Tibial nerve (tissue), 4 donors: ENCODE measurements around the gene RAB36. TPM values are rescaled to one million over a fixed set of nuclear protein-coding genes. Genes with fewer than 3 reads are reported as not detected.

ENCODE experiments used
- DNase-seq, 2 donors: peaks; one replicate each; pipeline ENCODE4 v3.0.0-alpha.2; 2019; ENCODE audit warnings: low spot score in 2 of 2
- H3K27ac ChIP-seq, 4 donors: fragments of 200-600 bp; sonication (generic) in 3 of 4; one replicate each; pipeline ENCODE4 v1.5.1; 2017 to 2019; ENCODE audit warnings: mild to moderate bottlenecking in 1 of 4
- H3K27me3 ChIP-seq, 2 donors: fragments of 200-600 bp; sonication (generic) in 1 of 2; one replicate each; pipeline versions ENCODE4 v1.5.1 to v1.6.0; 2017 to 2019
- H3K36me3 ChIP-seq, 3 donors: fragments of 200-600 bp; sonication (generic); one replicate each; pipeline ENCODE4 v1.5.1; 2018 to 2019
- H3K4me1 ChIP-seq, 4 donors: fragments of 200-600 bp; sonication (generic) in 3 of 4; one replicate each; pipeline ENCODE4 v1.5.1; 2017 to 2019
- H3K4me3 ChIP-seq, 4 donors: fragments of 200-600 bp; sonication (generic) in 3 of 4; one replicate each; pipeline ENCODE4 v1.5.1; 2017 to 2019; ENCODE audit warnings: mild to moderate bottlenecking in 1 of 4, moderate library complexity in 1 of 4
- H3K9me3 ChIP-seq, 4 donors: fragments of 200-600 bp; sonication (generic) in 3 of 4; one replicate each; pipeline ENCODE4 v1.5.1; 2017 to 2019
- EP300 ChIP-seq, 2 donors: sonication (generic); formaldehyde crosslinking; IDR thresholded peaks; one replicate each; pipeline ENCODE4 v1.6.1; 2017; ENCODE audit warnings: antibody characterized with exemption in 2 of 2, mild to moderate bottlenecking in 1 of 2
- POLR2A ChIP-seq, 2 donors: fragments of 450-650 bp; IDR thresholded peaks; one replicate each; pipeline ENCODE4 v1.6.1; 2017; ENCODE audit warnings: antibody characterized with exemption in 2 of 2, mild to moderate bottlenecking in 2 of 2, moderate library complexity in 2 of 2
- WGBS, 2 donors: methylation state at CpG; one replicate each; pipeline ENCODE4 v1.1.5; 2018; 5-methylcytosine and 5-hydroxymethylcytosine counted together
- total RNA-seq, 4 donors: library from RNA; depleted of rRNA; stranded (reverse); fragments of >200 nt; gene quantifications; one replicate each; pipeline ENCODE4 v1.1.0, GENCODE V29; 2016
- TF ChIP-seq, protein P1 (sequence below), 5 experiments: fragments of 200-600 bp in 3 of 5; fragments of 450-650 bp in 2 of 5; sonication (generic) in 3 of 5; IDR thresholded peaks; one replicate each; pipeline ENCODE4 v1.5.1; 2016 to 2019; ENCODE audit warnings: antibody characterized with exemption in 5 of 5, mild to moderate bottlenecking in 3 of 5, moderate library complexity in 2 of 5

Gene RAB36
- total RNA-seq, 4 donors from 2014 or later = 4.9 to 7.5 (median 6.1) TPM

GRCh38 chr22:23205339-23206049 is 60.2 kb downstream of the RAB36 start:
- H3K27me3 ChIP-seq = no peaks in the 10 kb centered on the region
- H3K4me3 ChIP-seq = no peak overlapping the region
- no peak for DNase-seq
- TF ChIP-seq, protein P1, sequence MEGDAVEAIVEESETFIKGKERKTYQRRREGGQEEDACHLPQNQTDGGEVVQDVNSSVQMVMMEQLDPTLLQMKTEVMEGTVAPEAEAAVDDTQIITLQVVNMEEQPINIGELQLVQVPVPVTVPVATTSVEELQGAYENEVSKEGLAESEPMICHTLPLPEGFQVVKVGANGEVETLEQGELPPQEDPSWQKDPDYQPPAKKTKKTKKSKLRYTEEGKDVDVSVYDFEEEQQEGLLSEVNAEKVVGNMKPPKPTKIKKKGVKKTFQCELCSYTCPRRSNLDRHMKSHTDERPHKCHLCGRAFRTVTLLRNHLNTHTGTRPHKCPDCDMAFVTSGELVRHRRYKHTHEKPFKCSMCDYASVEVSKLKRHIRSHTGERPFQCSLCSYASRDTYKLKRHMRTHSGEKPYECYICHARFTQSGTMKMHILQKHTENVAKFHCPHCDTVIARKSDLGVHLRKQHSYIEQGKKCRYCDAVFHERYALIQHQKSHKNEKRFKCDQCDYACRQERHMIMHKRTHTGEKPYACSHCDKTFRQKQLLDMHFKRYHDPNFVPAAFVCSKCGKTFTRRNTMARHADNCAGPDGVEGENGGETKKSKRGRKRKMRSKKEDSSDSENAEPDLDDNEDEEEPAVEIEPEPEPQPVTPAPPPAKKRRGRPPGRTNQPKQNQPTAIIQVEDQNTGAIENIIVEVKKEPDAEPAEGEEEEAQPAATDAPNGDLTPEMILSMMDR (IDR thresholded peaks at IDR 0.05) = no peak
- TF ChIP-seq EP300 (IDR thresholded peaks at IDR 0.05) (no peak), POLR2A (IDR thresholded peaks at IDR 0.05) (no peak)
- 71 to 83% methylated on average over 9 of the region's 9 CpGs for WGBS, 2 donors
- H3K9me3 ChIP-seq = no peaks in the 10 kb centered on the region
- peaks cover 0 to 35% (median 21%) of the 10 kb centered on the region in 4 donors for H3K4me1 ChIP-seq
- H3K36me3 ChIP-seq = no peaks in the 10 kb centered on the region
- peak overlapping the region in 2 of 4 donors; percentile 80 to 82 for H3K27ac ChIP-seq

DNA sequence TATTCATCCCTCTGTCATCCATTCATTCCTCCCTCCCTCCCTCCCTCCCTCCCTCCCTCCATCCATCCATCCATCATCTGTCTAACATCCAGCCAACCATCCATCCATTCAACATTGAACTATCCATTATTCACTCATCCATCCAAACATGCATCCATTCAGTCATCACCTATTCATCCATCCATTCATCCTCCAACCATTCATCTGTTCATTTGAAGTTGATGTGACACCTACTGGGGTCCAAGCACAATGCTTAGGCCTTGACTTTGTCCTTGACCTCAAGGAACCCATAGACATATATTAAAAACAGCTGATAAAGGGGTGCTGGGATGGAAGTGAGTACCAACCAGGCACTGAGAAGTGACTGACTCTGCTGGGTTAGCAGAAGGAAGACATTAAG is 61.6 kb downstream of the RAB36 start:
- H3K27ac ChIP-seq = no peak overlapping the region
- TF ChIP-seq, protein P1 (IDR thresholded peaks at IDR 0.05) = no peak
- no peak for TF ChIP-seq POLR2A (IDR thresholded peaks at IDR 0.05)
- no peak for TF ChIP-seq EP300 (IDR thresholded peaks at IDR 0.05)
- peaks cover 0 to 44% (median 21%) of the 10 kb centered on the region in 4 donors for H3K4me1 ChIP-seq
- no peaks in the 10 kb centered on the region for H3K27me3 ChIP-seq
- no peaks in the 10 kb centered on the region for H3K36me3 ChIP-seq
- DNase-seq = no peak
- H3K9me3 ChIP-seq = no peaks in the 10 kb centered on the region
- H3K4me3 ChIP-seq = no peak overlapping the region

DNA sequence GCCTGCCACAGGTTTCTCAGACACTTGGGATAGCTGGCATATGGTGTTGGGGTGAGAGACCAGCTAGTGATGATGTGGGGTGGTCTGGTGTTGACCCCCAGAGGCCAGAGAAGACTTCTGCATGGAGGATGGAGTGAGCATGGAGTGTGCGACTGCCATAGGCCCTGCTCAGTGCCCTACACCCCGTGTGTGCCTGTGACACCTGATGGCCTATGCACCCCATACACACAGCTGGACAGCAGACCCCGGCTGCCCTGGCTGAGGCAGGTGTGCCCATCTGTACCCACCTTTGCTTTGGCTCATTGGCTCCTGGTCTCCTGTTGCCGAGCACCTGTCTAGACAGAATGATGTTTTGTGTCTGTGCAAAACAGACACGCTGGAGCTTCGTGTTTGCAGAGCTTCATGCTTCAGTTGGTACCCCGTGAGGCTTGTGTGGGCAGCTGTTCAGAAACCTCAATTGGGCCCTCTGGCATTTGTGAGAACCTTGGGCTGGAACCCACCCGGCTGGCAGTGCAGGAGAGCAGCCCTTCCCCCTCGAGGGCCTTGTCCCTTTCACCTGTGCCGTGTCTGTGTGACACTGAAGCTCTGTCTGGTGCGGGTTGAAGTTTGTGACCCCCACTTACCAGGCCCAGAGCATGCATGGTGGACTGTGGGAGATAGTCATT is 62.6 kb downstream of the RAB36 start:
- DNase-seq = no peak
- no peak overlapping the region for H3K27ac ChIP-seq
- 91 to 94% methylated on average over 11 of the region's 11 CpGs for WGBS, 2 donors

DNA sequence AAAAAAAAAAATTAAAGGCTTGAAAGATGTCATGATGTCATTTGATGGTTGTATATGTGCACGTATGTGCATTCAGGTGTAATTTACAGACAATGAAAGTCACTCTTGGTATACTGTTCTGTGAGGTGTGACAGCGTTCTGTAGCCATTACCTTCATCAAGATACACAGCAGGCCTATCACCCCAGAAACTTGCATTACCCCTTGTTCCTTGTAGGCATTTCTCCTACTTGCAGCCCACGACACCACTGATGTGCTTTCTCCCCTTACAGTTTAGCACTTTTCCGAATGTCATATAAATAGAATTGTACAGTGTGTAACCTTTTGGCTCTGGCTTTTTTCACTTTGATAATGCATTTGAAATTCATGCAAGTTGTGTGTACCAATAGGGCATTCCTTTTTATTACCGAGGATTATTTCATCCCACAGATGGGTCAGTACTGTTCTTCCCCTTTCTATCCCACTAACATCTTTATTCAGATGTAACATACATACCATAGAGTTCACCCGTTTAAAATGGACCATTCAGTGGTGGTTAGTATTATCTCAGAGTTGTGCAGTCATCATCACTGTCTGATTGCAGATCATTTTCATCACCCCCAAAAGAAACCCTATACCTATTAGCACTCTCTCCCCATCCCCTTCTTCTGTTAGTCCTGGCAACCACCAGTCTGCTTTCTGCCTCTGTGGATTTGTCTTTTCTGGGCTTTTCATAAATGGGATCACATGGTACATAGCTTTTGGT is 65.3 kb downstream of the RAB36 start:
- Histone ChIP-seq H3K4me3 (no peak overlapping the region), H3K36me3 (no peaks in the 10 kb centered on the region), H3K9me3 (no peaks in the 10 kb centered on the region), H3K27ac (no peak overlapping the region), H3K4me1 (peaks cover 0 to 53% (median 2%) of the 10 kb centered on the region in 4 donors), H3K27me3 (no peaks in the 10 kb centered on the region)
- WGBS, 2 donors = 78 to 79% methylated on average over 6 of the region's 6 CpGs
- TF ChIP-seq EP300 (IDR thresholded peaks at IDR 0.05) (no peak), POLR2A (IDR thresholded peaks at IDR 0.05) (no peak)
- TF ChIP-seq, protein P1 (IDR thresholded peaks at IDR 0.05) = no peak
- no peak for DNase-seq

More for the DNA sequence above, 62.6 kb downstream of the RAB36 start:
- Histone ChIP-seq H3K27me3 (no peaks in the 10 kb centered on the region), H3K36me3 (no peaks in the 10 kb centered on the region), H3K4me1 (peaks cover 0 to 53% (median 21%) of the 10 kb centered on the region in 4 donors), H3K9me3 (no peaks in the 10 kb centered on the region), H3K4me3 (no peak overlapping the region)
- no peak for TF ChIP-seq EP300 (IDR thresholded peaks at IDR 0.05)
- no peak for TF ChIP-seq POLR2A (IDR thresholded peaks at IDR 0.05)
- TF ChIP-seq, protein P1 (IDR thresholded peaks at IDR 0.05) = no peak
